OCI-LY1 (cell line): ENCODE results near the gene USF1.

Source experiments
- CTCF ChIP-seq: fragments of 200-600 bp; sonication (generic), shearing (Covaris generic); IDR thresholded peaks from 2 replicates; pipeline ENCODE4 v1.5.1; 2017; ENCODE audit warnings: mild to moderate bottlenecking, antibody characterized with exemption, low read length, moderate library complexity, mixed read lengths
- EZH2 ChIP-seq: fragments of 200-600 bp; sonication (generic), shearing (Covaris generic); IDR thresholded peaks from 2 replicates; pipeline ENCODE4 v1.8.0; 2017; ENCODE audit warnings: borderline replicate concordance, mixed run types, mild to moderate bottlenecking, antibody characterized with exemption, low read length, moderate library complexity, mixed read lengths

GRCh38 chr1:161068306-161069234, 22.8 kb upstream of the USF1 start:
- no peak for TF ChIP-seq CTCF
- no peak for TF ChIP-seq EZH2
